Stimulated activated naive B cell treated with anti-CD40 and anti-IgM and Interleukin-4, amounts not matched to agents 10 μg/mL and 1 μg/mL and 100 μg/mL, for 72 hours (primary cell): ENCODE data around the gene TCEA3.

Experiments
- ATAC-seq, 2 donors: fragments of 150-1000 bp; cut with Tn5 transposase; replicated peaks; 2 replicates each; pipeline ENCODE4 v1.10.0; 2021; ENCODE audit warnings: moderate library complexity in 1 of 2
- DNase-seq: peaks from one replicate; pipeline ENCODE4 v3.0.0; 2021
- H3K27ac Mint-ChIP-seq: one replicate; pipeline ENCODE4 v1.8.0; 2022; ENCODE audit warnings: mild to moderate bottlenecking, mixed read lengths
- H3K27me3 Mint-ChIP-seq, 2 donors: one replicate each; pipeline ENCODE4 v1.8.0; 2022; ENCODE audit warnings: mixed read lengths in 2 of 2
- H3K36me3 Mint-ChIP-seq, 2 donors: one replicate each; pipeline ENCODE4 v1.8.0; 2022; ENCODE audit warnings: mixed read lengths in 2 of 2, mild to moderate bottlenecking in 1 of 2
- H3K4me1 Mint-ChIP-seq, 2 donors: one replicate each; pipeline ENCODE4 v1.8.0; 2022; ENCODE audit warnings: mixed read lengths in 2 of 2, mild to moderate bottlenecking in 1 of 2
- H3K4me3 Mint-ChIP-seq, 2 donors: one replicate each; pipeline ENCODE4 v1.8.0; 2022; ENCODE audit warnings: mild to moderate bottlenecking in 2 of 2, mixed read lengths in 2 of 2, moderate library complexity in 1 of 2
- H3K9me3 Mint-ChIP-seq, 2 donors: one replicate each; pipeline ENCODE4 v1.8.0; 2022; ENCODE audit warnings: mixed read lengths in 2 of 2, mild to moderate bottlenecking in 1 of 2

The TCEA3 gene

GRCh38 chr1:23424293-23425192, at the start of gene TCEA3:
TSS of gene TCEA3 (minus strand) at chr1:23424748. CDS start at chr1:23424633, 115 bp downstream.
- Mint-ChIP-seq H3K4me1 (peaks cover 16 to 31% of the 10 kb centered on the region in 2 donors), H3K36me3 (no peaks in the 10 kb centered on the region), H3K27me3 (peaks cover 60 to 74% of the 10 kb centered on the region in 2 donors), H3K27ac (no peak within 1 kb of the TSS), H3K9me3 (no peaks in the 10 kb centered on the region), H3K4me3 (peak within 1 kb of the TSS; percentile 86)
- DNase-seq (no peak), ATAC-seq (peak; percentile 33 to 42)

- DNase-seq (no peak), ATAC-seq (no peak)
- Mint-ChIP-seq H3K4me1 (no peaks in the 10 kb centered on the region), H3K36me3 (no peaks in the 10 kb centered on the region), H3K27me3 (peaks cover 12 to 19% of the 10 kb centered on the region in 2 donors), H3K27ac (no peak overlapping the region), H3K4me3 (no peak overlapping the region), H3K9me3 (no peaks in the 10 kb centered on the region)
These were observed 48.7 kb upstream of the TCEA3 start for GRCh38 chr1:23473037-23473800.

- Mint-ChIP-seq H3K4me3 (no peak overlapping the region), H3K27me3 (peaks cover 9 to 16% of the 10 kb centered on the region in 2 donors), H3K9me3 (no peaks in the 10 kb centered on the region), H3K27ac (no peak overlapping the region), H3K4me1 (no peaks in the 10 kb centered on the region), H3K36me3 (no peaks in the 10 kb centered on the region)
- no peak for DNase-seq
- no peak for ATAC-seq
These were observed 47.9 kb upstream of the TCEA3 start for GRCh38 chr1:23472351-23473036.

DNA sequence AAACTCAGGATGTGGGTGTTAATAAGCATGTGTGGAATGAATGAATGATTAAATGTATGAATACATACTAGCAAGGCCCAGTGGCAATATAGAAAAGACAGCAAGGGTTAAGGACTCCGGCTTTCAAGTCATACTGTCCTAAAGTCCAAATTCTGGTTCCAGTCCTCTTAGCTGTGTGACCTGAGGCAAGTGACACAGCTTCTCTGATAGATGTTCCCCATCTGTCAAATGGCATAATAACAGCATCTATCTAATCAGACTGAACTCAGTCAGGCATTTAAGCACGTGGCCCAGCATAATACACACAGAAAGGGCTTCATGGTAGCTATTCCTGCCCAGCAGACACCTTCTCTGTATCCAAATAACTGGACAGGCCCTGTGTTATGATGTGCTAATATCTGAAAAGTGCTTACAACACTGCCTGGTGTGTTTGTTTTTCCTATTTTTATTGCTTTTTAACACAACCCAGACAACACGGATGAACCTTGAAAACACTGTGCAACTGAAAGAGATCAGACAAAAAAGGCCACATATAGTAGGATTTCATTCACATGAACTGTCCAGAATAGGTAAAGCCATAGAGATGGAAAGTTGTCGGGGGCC, 47.0 kb upstream of the TCEA3 start:
- no peak for DNase-seq
- no peak for ATAC-seq
- no peak overlapping the region for H3K27ac Mint-ChIP-seq
- no peaks in the 10 kb centered on the region for H3K4me1 Mint-ChIP-seq
- no peaks in the 10 kb centered on the region for H3K9me3 Mint-ChIP-seq
- no peaks in the 10 kb centered on the region for H3K36me3 Mint-ChIP-seq
- H3K27me3 Mint-ChIP-seq = peaks cover 5 to 10% of the 10 kb centered on the region in 2 donors
- H3K4me3 Mint-ChIP-seq = no peak overlapping the region

DNA sequence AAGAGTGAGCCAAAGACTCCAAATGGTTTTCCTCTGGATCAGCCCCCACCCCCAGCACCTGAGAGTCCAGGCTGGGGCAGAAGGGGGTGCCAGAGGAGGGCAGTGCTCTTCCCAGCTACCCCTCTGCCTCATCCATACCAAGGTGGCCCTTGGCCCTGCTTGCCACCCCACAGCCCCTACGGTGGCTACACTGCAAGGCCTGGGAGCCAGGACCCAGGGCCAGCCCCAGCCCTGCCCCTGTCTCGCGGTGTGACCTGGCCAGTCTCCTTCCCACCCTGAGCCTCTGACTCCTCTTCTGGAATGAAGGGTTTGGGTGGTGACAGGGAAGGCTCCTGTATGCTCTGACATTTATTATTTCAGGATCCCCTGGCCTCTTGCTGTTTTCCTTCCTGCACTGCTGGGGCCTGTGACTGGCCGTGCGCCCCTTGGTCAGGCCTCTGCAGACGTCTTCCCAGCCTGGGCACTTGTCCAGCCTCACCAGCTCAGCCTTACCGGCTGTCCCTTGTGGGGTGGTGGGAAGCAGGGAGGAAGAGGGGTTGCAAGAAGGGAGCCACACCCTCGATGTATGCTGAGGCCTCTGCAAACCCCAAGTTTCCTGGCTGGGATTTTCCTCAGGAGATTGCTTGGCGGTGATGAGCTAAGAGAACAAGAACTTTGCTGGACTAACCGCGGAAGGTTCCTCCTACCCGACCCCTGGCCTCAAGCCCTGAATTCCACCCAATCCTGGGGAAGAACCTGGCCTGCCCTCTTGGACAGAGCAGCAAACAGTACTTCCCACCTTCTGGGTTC, 45.9 kb upstream of the TCEA3 start:
- Mint-ChIP-seq H3K9me3 (no peaks in the 10 kb centered on the region), H3K27ac (no peak overlapping the region), H3K4me3 (no peak overlapping the region), H3K4me1 (no peaks in the 10 kb centered on the region), H3K27me3 (peaks cover 0 to 8% of the 10 kb centered on the region in 2 donors), H3K36me3 (no peaks in the 10 kb centered on the region)
- ATAC-seq (no peak), DNase-seq (no peak)

DNA sequence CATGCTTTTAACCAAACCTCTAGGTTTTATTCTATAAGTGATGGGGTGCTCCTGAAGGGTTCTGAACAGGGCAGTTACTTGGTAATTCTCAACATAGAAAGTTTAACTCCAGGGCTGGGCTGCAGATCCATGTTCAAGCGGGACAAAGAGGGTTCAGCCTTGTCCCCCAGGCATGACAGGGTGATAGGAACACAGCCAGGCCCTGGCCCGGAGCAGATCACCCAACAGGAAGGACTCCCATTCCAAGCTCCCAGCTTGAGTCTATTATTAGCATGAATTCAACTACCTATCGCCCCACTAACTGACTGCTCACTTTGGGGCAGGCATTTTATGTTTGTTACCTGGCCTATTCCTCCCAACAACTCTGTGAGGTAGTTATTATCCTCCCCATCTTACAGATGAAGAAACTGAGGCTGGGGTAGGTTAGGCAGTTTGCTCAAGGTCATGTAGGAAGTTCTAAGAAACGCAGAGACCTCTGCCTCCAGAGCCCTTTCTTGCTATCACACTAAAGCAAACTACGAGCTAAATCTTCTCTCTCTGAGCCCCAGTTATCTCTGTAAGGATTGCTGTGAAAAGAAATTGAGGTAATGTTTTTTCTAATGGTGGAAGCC, 44.9 kb upstream of the TCEA3 start:
- H3K36me3 Mint-ChIP-seq = no peaks in the 10 kb centered on the region
- no peaks in the 10 kb centered on the region for H3K9me3 Mint-ChIP-seq
- DNase-seq (no peak), ATAC-seq (no peak)
- no peak overlapping the region for H3K4me3 Mint-ChIP-seq
- H3K4me1 Mint-ChIP-seq = no peaks in the 10 kb centered on the region
- peaks cover 0 to 4% of the 10 kb centered on the region in 2 donors for H3K27me3 Mint-ChIP-seq
- H3K27ac Mint-ChIP-seq = no peak overlapping the region

DNA sequence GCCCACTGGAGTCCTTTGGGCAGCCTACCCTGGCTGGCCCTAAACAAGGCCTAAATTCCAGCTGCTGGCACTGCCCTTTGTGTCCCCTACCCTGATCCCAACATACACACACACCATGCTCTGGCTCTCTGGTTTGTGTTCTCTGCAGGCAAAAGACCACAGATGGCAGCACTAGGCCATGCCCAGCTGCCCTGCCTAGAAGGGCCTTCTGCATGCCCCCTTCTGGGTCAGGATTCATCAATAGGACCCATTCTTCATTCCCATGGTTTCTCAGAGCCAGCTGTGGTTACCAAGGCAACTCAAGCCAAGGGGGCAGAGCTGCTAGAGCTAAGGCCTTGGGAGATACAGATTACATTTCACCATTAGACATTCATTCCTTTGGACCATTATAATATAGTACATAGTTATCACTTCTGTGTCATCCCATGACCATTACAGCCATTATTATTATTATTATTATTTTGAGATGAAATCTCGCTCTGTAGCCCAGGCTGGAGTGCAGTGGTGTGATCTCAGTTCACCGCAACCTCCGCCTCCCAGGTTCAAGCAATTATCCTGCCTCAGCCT, 42.0 kb upstream of the TCEA3 start:
- Mint-ChIP-seq H3K27ac (no peak overlapping the region), H3K36me3 (no peaks in the 10 kb centered on the region), H3K4me3 (no peak overlapping the region), H3K9me3 (peaks cover 0 to 1% of the 10 kb centered on the region in 2 donors), H3K4me1 (no peaks in the 10 kb centered on the region), H3K27me3 (peaks cover 5 to 11% of the 10 kb centered on the region in 2 donors)
- no peak for ATAC-seq
- no peak for DNase-seq

GRCh38 chr1:23463286-23463685, 38.7 kb upstream of the TCEA3 start:
- Mint-ChIP-seq H3K4me1 (no peaks in the 10 kb centered on the region), H3K4me3 (no peak overlapping the region), H3K27me3 (peaks cover 5 to 24% of the 10 kb centered on the region in 2 donors), H3K36me3 (no peaks in the 10 kb centered on the region), H3K27ac (no peak overlapping the region), H3K9me3 (peaks cover 0 to 1% of the 10 kb centered on the region in 2 donors)
- DNase-seq (no peak), ATAC-seq (no peak)

DNA sequence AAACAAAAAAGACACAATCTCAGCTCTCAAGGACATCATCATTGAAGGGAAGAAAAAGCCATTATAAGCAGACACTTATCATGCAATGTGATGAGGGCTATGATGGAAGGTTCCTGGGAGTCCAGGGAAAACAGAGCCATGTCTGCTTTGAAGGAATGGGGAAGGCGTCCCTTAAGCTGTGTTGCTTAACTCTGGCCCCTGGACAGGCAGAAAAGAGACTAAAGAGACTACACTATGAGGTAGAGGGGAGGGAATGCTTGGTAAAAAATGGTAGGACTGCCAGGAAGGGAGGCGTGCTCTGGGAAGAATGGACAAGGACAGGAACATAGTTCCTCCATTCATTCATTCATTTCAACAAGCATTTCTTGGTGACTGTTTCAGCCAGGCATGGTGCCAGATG, 38.2 kb upstream of the TCEA3 start:
- ATAC-seq (no peak), DNase-seq (no peak)
- Mint-ChIP-seq H3K27me3 (peaks cover 7 to 29% of the 10 kb centered on the region in 2 donors), H3K9me3 (peaks cover 0 to 1% of the 10 kb centered on the region in 2 donors), H3K4me3 (no peak overlapping the region), H3K27ac (no peak overlapping the region), H3K4me1 (no peaks in the 10 kb centered on the region), H3K36me3 (no peaks in the 10 kb centered on the region)

DNA sequence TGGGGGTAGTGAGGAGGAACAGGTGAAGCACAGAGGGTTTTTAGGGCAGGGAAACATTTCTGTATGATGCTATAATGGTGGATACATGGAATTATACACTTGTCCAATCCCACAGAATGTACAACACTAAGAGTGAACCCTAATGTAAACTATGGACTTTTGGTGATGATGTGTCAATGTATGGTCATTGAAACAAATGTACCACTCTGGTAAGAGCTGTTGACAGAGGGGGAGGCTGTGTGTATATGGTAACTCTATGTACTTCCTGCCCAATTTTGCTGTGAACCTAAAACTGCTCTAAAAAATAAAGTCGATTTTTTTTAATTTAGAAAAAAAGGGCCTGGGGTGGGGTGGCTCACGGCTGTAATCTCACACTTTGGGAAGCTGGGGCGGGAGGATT, 36.5 kb upstream of the TCEA3 start:
- Mint-ChIP-seq H3K27ac (no peak overlapping the region), H3K36me3 (no peaks in the 10 kb centered on the region), H3K4me1 (no peaks in the 10 kb centered on the region), H3K27me3 (peaks cover 15 to 41% of the 10 kb centered on the region in 2 donors), H3K4me3 (no peak overlapping the region), H3K9me3 (peaks cover 0 to 1% of the 10 kb centered on the region in 2 donors)
- ATAC-seq (no peak), DNase-seq (no peak)

- H3K27me3 Mint-ChIP-seq = peaks cover 17 to 40% of the 10 kb centered on the region in 2 donors
- H3K27ac Mint-ChIP-seq = no peak overlapping the region
- ATAC-seq = no peak
- DNase-seq = no peak
- H3K36me3 Mint-ChIP-seq = no peaks in the 10 kb centered on the region
- H3K9me3 Mint-ChIP-seq = peaks cover 0 to 1% of the 10 kb centered on the region in 2 donors
- no peaks in the 10 kb centered on the region for H3K4me1 Mint-ChIP-seq
- H3K4me3 Mint-ChIP-seq = no peak overlapping the region
These were observed 36.0 kb upstream of the TCEA3 start for GRCh38 chr1:23460519-23460918.

GRCh38 chr1:23459338-23459757, 34.8 kb upstream of the TCEA3 start:
- peaks cover 0 to 1% of the 10 kb centered on the region in 2 donors for H3K9me3 Mint-ChIP-seq

DNA sequence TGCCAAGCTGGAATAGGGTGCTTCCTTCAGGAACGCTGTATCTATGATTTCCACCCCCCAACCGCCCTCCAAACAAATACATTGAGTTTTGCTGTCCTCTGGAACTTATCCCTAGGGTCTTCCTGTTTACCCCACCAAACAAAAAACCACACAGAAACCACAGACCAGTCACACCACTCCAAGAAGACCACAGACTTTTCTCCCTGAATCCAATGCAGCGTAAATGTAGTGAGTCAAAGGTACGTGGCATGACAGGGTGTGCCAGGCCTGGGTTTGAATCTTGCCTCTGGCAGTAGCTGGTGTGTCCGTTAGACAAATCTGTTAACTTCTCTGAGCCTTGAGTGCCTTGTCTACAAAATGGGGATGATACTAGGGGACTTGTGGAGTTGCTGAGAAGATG, 31.7 kb upstream of the TCEA3 start:
- H3K4me3 Mint-ChIP-seq = no peak overlapping the region
- H3K27me3 Mint-ChIP-seq = peaks cover 17 to 55% of the 10 kb centered on the region in 2 donors
- no peaks in the 10 kb centered on the region for H3K36me3 Mint-ChIP-seq
- H3K9me3 Mint-ChIP-seq = no peaks in the 10 kb centered on the region
- DNase-seq = no peak
- no peak for ATAC-seq
- H3K4me1 Mint-ChIP-seq = no peaks in the 10 kb centered on the region
- H3K27ac Mint-ChIP-seq = no peak overlapping the region

More at GRCh38 chr1:23459338-23459757, 34.8 kb upstream of the TCEA3 start:
- Mint-ChIP-seq H3K4me3 (no peak overlapping the region), H3K27ac (no peak overlapping the region), H3K4me1 (no peaks in the 10 kb centered on the region), H3K27me3 (peaks cover 22 to 47% of the 10 kb centered on the region in 2 donors), H3K36me3 (no peaks in the 10 kb centered on the region)
- no peak for ATAC-seq
- no peak for DNase-seq
